HCT116 (cell line): Measurements from ENCODE around the gene CAGE1. TPM values are rescaled to one million over a fixed set of nuclear protein-coding genes. Genes with fewer than 3 reads are reported as not detected.
"Not testable (repeated sequence)": the region's sequence is repeated elsewhere in the genome, so short reads cannot be mapped to it uniquely, and the experiment has no call there.

Source experiments
- ATAC-seq: fragments of 200-7000 bp; cut with Tn5 transposase; 2 replicates; pipeline ENCODE4 v1.9.1; 2020; ENCODE audit warnings: mild to moderate bottlenecking, moderate library complexity
- BruUV-seq: library from RNA; stranded (reverse); fragments of 400-500 nt; replicated peaks from 2 replicates; lab custom pipeline; 2021; lab: Mats Ljungman, UMichigan
- CTCF ChIA-PET: fragments of 300-600 bp; sonication (Branson Sonifier 250); formaldehyde crosslinking; loops from one replicate; lab custom pipeline; 2021; ENCODE audit warnings: antibody characterized with exemption; lab: Charles Lee
- POLR2A ChIA-PET: fragments of 300-600, 350-600 bp; sonication (Branson Sonifier 250); formaldehyde crosslinking; loops from one replicate; lab custom pipeline; 2021; ENCODE audit warnings: antibody characterized with exemption; lab: Charles Lee
- RAD21 ChIA-PET, 2 experiments: fragments of 300-600 bp; sonication (Branson Sonifier 250); formaldehyde crosslinking; loops; one replicate each; lab custom pipeline; 2023; ENCODE audit warnings: low total read pairs in 2 of 2; ENCODE audit not compliant: uncharacterized antibody in 2 of 2, unreplicated experiment in 2 of 2, low non-redundant PET in 1 of 2; lab: Charles Lee
- DNase-seq: peaks from one replicate; pipeline ENCODE4 v3.0.0-alpha.2; 2010; ENCODE audit warnings: low read depth, low spot score
- H2AFZ ChIP-seq: fragments of 200-600 bp; shearing (Covaris generic), sonication (generic); 2 replicates; pipeline ENCODE4 v1.6.1; 2017; ENCODE audit warnings: low read depth, mixed run types, mixed read lengths, antibody characterized with exemption, low read length; ENCODE audit not compliant: poor library complexity, severe bottlenecking
- H3K27ac ChIP-seq: 2 replicates; pipeline ENCODE4 v1.5.1; 2012; ENCODE audit warnings: low read depth, low read length
- H3K27me3 ChIP-seq: fragments of 200-600 bp; sonication (generic); 2 replicates; pipeline ENCODE4 v1.6.1; 2016; ENCODE audit warnings: mixed run types, low read length, mixed read lengths; ENCODE audit not compliant: insufficient read depth
- H3K36me3 ChIP-seq, 2 experiments: fragments of 200-500 bp in 1 of 2; fragments of 200-600 bp in 1 of 2; sonication (Bioruptor generic) in 1 of 2; sonication (generic) in 1 of 2; 2 replicates each; pipeline versions ENCODE4 v1.5.1 to v1.6.1; 2014 to 2016; ENCODE audit warnings: low read length in 2 of 2, inconsistent platforms in 1 of 2, mixed read lengths in 1 of 2, mixed run types in 1 of 2; ENCODE audit not compliant: insufficient read depth in 2 of 2, control insufficient read depth in 1 of 2
- H3K4me1 ChIP-seq, 2 experiments: fragments of 200-600 bp in 1 of 2; sonication (generic) in 1 of 2; 2 replicates each; pipeline versions ENCODE4 v1.5.1 to v1.6.1; 2012 to 2017; ENCODE audit warnings: low read length in 2 of 2, inconsistent platforms in 1 of 2, mild to moderate bottlenecking in 1 of 2, mixed read lengths in 1 of 2, mixed run types in 1 of 2, moderate library complexity in 1 of 2; ENCODE audit not compliant: insufficient read depth in 2 of 2, control insufficient read depth in 1 of 2
- H3K4me2 ChIP-seq: fragments of 200-600 bp; sonication (generic); 2 replicates; pipeline ENCODE4 v1.6.1; 2017; ENCODE audit warnings: mixed run types, low read length, mixed read lengths
- H3K4me3 ChIP-seq, 2 experiments: fragments of 200-600 bp in 1 of 2; sonication (generic) in 1 of 2; replicated peaks in 1 of 2; 2 replicates each; pipeline ENCODE4 v1.5.1; 2011 to 2016; ENCODE audit warnings: low read length in 2 of 2, control low read depth in 1 of 2, low read depth in 1 of 2, mild to moderate bottlenecking in 1 of 2, mixed read lengths in 1 of 2, mixed run types in 1 of 2
- H3K79me2 ChIP-seq: fragments of 200-600 bp; sonication (generic); 2 replicates; pipeline ENCODE4 v1.6.1; 2017; ENCODE audit warnings: mild to moderate bottlenecking, mixed run types, low read length, moderate library complexity, mixed read lengths; ENCODE audit not compliant: insufficient read depth
- H3K9ac ChIP-seq: fragments of 200-600 bp; sonication (generic); 2 replicates; pipeline ENCODE4 v1.6.1; 2016; ENCODE audit warnings: low read length, mixed read lengths
- H3K9me2 ChIP-seq: fragments of 200-600 bp; sonication (generic), shearing (Covaris generic); 2 replicates; pipeline ENCODE4 v1.6.1; 2017; ENCODE audit warnings: mixed run types, mild to moderate bottlenecking, moderate library complexity; ENCODE audit not compliant: insufficient read depth
- H3K9me3 ChIP-seq, 2 experiments: fragments of 200-500 bp in 1 of 2; fragments of 200-600 bp in 1 of 2; sonication (Bioruptor generic) in 1 of 2; sonication (generic) in 1 of 2; 2 replicates each; pipeline ENCODE4 v1.6.1; 2014 to 2017; ENCODE audit warnings: low read length in 2 of 2, mixed read lengths in 2 of 2, inconsistent platforms in 1 of 2, low read depth in 1 of 2, mild to moderate bottlenecking in 1 of 2, mixed run types in 1 of 2, moderate library complexity in 1 of 2; ENCODE audit not compliant: control insufficient read depth in 1 of 2, insufficient read depth in 1 of 2
- H4K20me1 ChIP-seq: fragments of 200-600 bp; sonication (generic), shearing (Covaris generic); 2 replicates; pipeline ENCODE4 v1.6.1; 2017; ENCODE audit warnings: mixed run types, mild to moderate bottlenecking, moderate library complexity; ENCODE audit not compliant: insufficient read depth
- CBX3 ChIP-seq: IDR thresholded peaks from 2 replicates; pipeline ENCODE4 v1.6.1; 2012; ENCODE audit warnings: low read depth
- CTCF ChIP-seq, 3 experiments: fragments of 200-600 bp in 1 of 3; sonication (generic) in 1 of 3; IDR thresholded peaks in 2 of 3; conservative IDR thresholded peaks in 1 of 3; 2 replicates each; pipeline ENCODE4 v1.5.1; 2012 to 2017; ENCODE audit warnings: low read depth in 2 of 3, low read length in 2 of 3, antibody characterized with exemption in 1 of 3, borderline replicate concordance in 1 of 3, control low read depth in 1 of 3, mild to moderate bottlenecking in 1 of 3, mixed read lengths in 1 of 3, mixed run types in 1 of 3, moderate library complexity in 1 of 3; ENCODE audit not compliant: insufficient read depth in 1 of 3
- EZH2 ChIP-seq: fragments of 200-600 bp; sonication (generic); IDR thresholded peaks from 2 replicates; pipeline ENCODE4 v1.6.1; 2017; ENCODE audit warnings: antibody characterized with exemption, mixed run types
- FOSL1 ChIP-seq: IDR thresholded peaks from 2 replicates; pipeline ENCODE4 v1.6.1; 2012; ENCODE audit warnings: low read depth
- MAX ChIP-seq: IDR thresholded peaks from 2 replicates; pipeline ENCODE4 v1.6.1; 2012
- RAD21 ChIP-seq: IDR thresholded peaks from 2 replicates; pipeline ENCODE4 v1.6.1; 2012; ENCODE audit warnings: low read depth, mild to moderate bottlenecking
- SP1 ChIP-seq: IDR thresholded peaks from 2 replicates; pipeline ENCODE4 v1.6.1; 2012; ENCODE audit warnings: low read depth
- SRF ChIP-seq: IDR thresholded peaks from 2 replicates; pipeline ENCODE4 v1.6.1; 2012; ENCODE audit warnings: low read depth
- TCF7L2 ChIP-seq: IDR thresholded peaks from 2 replicates; pipeline ENCODE4 v1.7.0; 2011; ENCODE audit warnings: borderline replicate concordance, inconsistent platforms; ENCODE audit not compliant: insufficient read depth, insufficient read length; ENCODE audit errors: extremely low read depth
- intact Hi-C: fragments of 100-400 bp; cut with micrococcal nuclease; formaldehyde crosslinking; loops from 2 replicates; pipeline ENCODE4 v1.10.0; 2022
- total RNA-seq: library from RNA; stranded (reverse); gene quantifications from one replicate; pipeline ENCODE4 v1.2.1, GENCODE V29; 2021; ENCODE audit not compliant: unreplicated experiment

The CAGE1 gene
- total RNA-seq, 1 experiment from 2014 or later, result 0.20 TPM

GRCh38 chr6:7339007-7339732 lies 50.4 kb downstream of the CAGE1 start:
- H3K79me2 ChIP-seq, H3K4me2 ChIP-seq, BruUV-seq, H3K27ac ChIP-seq, H3K4me1 ChIP-seq, H3K27me3 ChIP-seq, H3K36me3 ChIP-seq, H3K4me3 ChIP-seq, H2AFZ ChIP-seq, H3K9me3 ChIP-seq, H3K9me2 ChIP-seq, RAD21 ChIA-PET, intact Hi-C loops, H4K20me1 ChIP-seq, H3K9ac ChIP-seq: not testable (repeated sequence)
- POLR2A ChIA-PET, result interaction anchor here (0.9 kb wide), 1 partner anchor 14 kb away, joined by 3 read pairs; no protein-coding TSS in a partner anchor
- peak; percentile 70 to 98 (median 83) for TF ChIP-seq CTCF (IDR thresholded peaks at IDR 0.05 in 2 of 3, conservative IDR thresholded peaks at IDR 0.05 in 1 of 3; ENCODE audit: borderline replicate concordance in 1 of 3, insufficient read depth in 1 of 3, low read depth in 2 of 3, low read length in 2 of 3)
- TF ChIP-seq RAD21, result peak; percentile 61
- CTCF ChIA-PET, result interaction anchor here (0.8 to 1.2 kb wide), 4 partner anchors 10 to 24 kb away, joined by 3 to 4 read pairs (median 3); no protein-coding TSS in a partner anchor
- DNase-seq (peak; percentile 45), ATAC-seq (peak; percentile 93)

GRCh38 chr6:7338031-7338430 lies 51.5 kb downstream of the CAGE1 start:
- ChIA-PET POLR2A (no interaction called here), CTCF (no interaction called here), RAD21 (no interaction called here)
- TF ChIP-seq SRF (no peak), RAD21 (no peak), SP1 (no peak), EZH2 (no peak), TCF7L2 (no peak), MAX (no peak), FOSL1 (no peak), CBX3 (no peak)
- Histone ChIP-seq H3K4me2 (no peak overlapping the region), H3K9me3 (no peaks in the 10 kb centered on the region), H3K79me2 (no peaks in the 10 kb centered on the region), H3K27me3 (no peaks in the 10 kb centered on the region), H3K9ac (no peak overlapping the region), H3K9me2 (no peaks in the 10 kb centered on the region), H3K27ac (no peak overlapping the region), H2AFZ (no peak overlapping the region), H3K36me3 (no peaks in the 10 kb centered on the region), H3K4me1 (peaks cover 0 to 9% of the 10 kb centered on the region in 2 experiments; a peak in 2 of 4 replicates), H3K4me3 (no peak overlapping the region), H4K20me1 (no peaks in the 10 kb centered on the region)
- ATAC-seq, result no peak
- intact Hi-C loops, result no loop called here
- no TSS peak for BruUV-seq
- no peak for DNase-seq
